ENCODE data around the gene DTNBP1.

DNA sequence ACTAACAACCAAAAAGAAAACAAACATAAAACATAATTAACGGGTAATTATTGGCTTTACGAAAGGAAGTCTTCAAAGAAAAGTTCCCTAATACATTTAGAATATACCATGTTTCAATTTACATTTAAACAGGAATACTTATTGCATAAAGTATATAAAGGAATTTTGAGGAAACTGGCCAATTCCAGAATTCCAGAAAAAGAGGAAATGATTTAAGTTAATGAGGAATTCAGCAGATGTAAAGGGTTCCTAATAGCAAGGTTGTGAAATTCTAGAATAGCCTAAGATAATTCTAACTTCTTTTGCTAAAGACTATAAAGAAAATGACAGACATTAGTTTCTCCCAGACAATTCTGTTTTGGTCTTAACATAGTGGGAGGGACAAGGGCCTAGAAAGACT lies 35.0 kb downstream of the DTNBP1 start:
- no peak for TF ChIP-seq YY1 (IDR thresholded peaks at IDR 0.05; ENCODE audit: insufficient read depth, insufficient read length)
- TF ChIP-seq ZNF274 (IDR thresholded peaks at IDR 0.05; ENCODE audit: low read depth, low read length) = no peak

Measured in NT2/D1 (cell line).